Activated naive CD4-positive, alpha-beta T cell treated with Interleukin-2 at 50 U/mL for 16 hours (primary cell): ENCODE measurements around the gene SSH3.

Experiments
- DNase-seq: peaks from one replicate; pipeline ENCODE4 v3.0.0-alpha.2; 2020

The SSH3 gene, protein sequence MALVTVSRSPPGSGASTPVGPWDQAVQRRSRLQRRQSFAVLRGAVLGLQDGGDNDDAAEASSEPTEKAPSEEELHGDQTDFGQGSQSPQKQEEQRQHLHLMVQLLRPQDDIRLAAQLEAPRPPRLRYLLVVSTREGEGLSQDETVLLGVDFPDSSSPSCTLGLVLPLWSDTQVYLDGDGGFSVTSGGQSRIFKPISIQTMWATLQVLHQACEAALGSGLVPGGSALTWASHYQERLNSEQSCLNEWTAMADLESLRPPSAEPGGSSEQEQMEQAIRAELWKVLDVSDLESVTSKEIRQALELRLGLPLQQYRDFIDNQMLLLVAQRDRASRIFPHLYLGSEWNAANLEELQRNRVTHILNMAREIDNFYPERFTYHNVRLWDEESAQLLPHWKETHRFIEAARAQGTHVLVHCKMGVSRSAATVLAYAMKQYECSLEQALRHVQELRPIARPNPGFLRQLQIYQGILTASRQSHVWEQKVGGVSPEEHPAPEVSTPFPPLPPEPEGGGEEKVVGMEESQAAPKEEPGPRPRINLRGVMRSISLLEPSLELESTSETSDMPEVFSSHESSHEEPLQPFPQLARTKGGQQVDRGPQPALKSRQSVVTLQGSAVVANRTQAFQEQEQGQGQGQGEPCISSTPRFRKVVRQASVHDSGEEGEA

DNA sequence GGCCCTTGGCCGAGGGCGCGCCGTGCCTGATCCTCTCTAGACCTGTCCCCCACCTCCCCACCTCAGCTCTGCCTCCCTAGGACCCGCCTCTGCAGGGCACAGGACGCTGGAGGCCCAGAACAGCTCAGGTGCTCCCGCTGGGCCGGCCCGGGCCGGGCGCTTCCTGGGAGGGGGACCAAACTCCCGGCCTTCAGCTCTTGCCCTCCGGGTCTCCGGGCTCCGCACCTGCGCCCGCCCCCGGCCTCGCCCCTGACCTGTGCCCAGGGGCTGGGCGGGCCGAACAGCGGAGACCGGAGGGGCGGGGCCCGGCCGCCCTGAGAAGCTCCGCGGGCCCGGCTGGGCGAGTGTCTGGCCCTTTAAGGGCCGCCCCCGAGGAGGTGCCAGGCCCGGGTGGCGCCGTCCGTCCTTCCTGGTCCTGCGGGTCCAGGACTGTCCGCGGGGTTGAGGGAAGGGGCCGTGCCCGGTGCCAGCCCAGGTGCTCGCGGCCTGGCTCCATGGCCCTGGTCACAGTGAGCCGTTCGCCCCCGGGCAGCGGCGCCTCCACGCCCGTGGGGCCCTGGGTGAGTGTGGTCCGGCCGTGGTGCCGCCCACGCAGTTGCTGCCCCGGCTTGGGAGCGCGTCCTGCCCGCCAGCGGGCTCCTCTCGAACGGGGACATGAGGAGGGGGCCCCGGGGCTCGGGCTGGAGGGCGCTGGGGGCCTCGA lies at the start of gene SSH3:
Gene SSH3, plus strand, starts transcription at position 399 of the 703 bp plus-strand sequence. Its CDS starts 96 bp downstream, at position 495.
- DNase-seq: peak; percentile 59

DNA sequence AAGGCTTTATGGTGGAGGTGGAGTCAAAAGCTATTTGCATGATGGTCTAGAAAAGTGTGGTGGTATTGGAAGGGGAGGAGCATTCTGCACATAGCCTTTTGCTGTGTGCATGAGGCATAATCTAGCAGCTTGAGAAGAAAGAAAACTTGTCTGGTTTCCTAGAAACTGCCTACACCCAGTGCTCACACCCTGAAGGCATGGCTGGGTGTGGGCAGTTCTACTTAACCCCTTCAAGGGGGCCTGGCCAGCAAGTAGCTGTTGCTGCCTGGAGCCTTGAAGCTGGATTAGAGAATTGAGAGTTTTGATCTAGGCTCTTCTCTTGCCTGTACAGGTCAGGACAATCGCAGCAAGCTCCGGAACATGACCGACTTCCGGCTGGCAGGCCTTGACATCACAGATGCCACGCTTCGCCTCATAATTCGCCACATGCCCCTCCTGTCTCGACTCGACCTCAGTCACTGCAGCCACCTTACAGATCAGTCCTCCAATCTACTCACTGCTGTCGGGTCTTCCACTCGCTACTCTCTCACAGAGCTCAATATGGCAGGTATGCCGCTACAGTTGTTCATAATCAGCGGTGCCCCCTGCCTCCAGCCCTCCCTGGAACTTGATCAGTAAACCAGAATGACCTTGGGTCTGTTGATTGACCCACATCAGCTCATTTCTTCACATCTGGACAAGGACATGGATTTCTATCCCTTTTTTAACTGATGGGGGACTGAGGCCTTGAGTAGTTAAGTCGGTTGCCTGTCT lies 49.3 kb upstream of the SSH3 start:
- DNase-seq: no peak

DNA sequence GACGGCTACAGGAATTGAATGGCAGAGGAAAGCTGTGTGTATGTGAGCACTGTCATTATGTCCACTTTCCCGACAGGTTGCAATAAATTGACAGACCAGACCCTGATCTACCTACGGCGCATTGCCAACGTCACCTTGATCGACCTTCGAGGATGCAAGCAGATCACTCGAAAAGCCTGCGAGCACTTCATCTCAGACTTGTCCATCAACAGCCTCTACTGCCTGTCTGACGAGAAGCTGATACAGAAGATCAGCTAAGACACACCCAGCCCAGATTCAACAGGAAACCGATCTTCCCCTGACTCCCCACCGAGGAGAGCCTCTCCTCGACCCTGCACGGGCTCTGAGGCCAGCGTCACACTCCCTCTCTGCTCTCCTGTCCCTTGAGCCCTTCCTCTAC lies 48.5 kb upstream of the SSH3 start:
- no peak for DNase-seq

DNA sequence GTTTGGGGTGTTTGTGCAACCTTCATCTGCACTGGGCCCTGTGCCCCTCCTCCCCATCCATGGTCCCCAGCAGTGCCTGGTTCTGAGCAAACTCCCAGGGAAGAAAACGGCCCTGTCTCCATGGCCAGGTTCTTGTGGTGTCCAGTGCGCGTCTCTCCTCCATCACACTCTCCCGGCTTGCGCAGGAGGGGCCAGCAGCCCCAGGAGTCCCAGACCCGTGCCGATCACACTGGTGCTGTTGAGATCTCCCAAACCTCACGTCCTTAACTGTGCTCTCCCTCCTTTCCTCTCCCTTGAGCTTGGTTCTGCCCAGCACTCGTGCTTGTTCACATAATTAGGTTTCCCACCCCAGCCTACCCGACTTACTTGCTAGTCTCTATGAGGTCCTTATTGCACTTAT lies 48.0 kb upstream of the SSH3 start:
- DNase-seq: no peak

DNA sequence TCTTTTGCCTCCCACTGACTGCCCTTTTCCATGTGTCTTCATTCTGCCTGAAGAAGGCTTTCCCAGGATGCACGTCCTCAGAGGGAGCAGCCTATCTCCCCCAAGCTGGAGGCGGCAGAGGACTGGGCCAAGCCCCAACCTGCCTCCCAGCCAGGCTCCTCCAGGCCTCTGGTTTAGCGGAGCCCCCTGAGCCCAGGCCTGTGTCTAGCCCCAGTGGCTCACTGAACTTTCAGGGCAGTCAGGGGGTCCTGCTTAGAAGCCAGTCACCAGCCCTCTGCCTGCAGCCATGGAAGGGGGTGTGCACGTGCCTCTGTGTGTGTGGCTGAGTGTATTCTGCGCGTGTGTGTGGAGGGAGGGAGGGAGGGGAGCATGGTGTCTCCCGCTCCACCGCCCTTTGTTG lies 47.5 kb upstream of the SSH3 start:
- DNase-seq: no peak

DNA sequence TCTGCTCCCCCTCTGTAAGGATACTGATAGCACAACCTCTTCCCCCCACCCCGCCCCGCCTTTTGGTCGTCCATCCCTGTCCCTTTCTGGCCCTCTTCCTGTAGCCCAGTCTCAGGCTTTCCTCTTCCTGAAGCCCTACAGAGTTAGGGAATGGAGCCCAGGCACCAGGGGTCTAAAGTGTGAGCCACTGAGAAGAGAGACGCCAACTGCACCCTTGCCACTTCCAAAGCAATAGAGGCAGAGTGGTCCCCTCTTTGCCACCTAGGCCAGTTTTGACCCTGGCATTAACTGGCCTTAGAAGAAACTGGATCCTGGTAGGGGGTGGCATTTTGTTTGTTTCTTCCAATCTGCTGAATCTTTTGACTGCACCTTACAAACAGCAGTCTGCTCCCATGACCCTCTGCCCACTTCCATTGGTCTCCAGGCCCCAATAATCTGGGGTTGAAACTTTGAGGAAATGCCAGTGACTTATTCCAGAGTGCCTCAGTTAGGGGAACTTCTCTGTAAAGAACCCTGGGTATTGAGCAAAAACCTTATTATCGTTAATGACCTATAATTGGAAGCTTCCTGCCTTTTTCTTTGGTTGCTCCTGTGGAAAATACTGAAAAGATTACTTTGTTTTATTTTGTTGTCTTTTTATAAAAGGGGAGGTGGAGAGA lies 46.7 kb upstream of the SSH3 start:
- DNase-seq: no peak

DNA sequence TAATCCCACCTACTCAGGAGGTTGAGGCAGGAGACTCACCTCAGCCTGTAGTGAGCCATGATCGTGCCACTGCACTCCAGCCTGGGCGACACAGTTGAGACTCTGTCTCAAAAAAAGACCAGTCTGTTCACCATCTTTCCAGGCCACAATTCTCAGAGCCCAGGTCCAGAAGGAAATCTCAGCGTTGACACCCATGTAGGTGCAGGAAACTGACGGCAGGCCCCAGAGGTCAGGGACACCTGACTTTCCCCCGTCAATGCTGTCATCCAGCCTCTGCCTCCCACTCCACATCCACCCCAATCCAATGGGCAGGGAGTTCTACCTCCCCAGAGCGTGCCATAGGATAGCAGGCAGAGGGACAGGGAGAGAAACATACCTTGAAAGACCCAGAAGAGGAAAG lies 42.9 kb upstream of the SSH3 start:
- no peak for DNase-seq

DNA sequence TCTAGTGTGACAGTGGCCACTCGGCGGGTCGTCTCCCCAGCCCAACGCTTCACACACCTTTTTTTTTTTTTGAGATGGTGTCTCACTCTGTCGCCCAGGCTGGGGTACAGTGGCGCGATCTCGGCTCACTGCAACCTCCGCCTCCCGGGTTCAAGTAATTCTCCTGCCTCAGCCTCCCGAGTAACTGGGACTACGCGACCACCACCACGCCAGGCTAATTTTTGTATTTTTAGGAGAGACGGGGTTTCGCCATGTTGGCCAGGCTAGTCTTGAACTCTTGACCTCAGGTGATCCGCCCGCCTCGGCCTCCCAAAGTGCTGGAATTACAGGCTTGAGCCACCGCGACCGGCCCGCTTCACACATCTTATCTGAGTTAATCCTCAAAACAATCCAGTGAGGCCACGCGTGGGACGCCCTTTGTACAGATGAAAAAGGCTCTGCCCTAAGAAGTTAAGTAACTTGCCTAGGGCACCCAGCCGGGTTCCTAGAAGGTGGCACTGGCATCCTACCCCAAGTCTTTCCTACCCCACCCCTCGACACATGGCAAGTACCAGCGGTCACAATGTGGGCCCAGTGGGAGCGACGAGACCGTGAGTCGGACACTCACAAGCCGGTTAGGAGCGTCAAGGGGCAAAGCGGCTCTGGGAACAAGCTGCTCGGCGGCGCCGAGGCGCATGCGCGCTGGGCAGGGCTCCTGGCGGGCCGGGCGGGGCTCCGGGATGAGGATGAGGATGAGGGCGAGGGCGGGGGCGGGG lies 42.3 kb upstream of the SSH3 start:
- peak; percentile 44 for DNase-seq

DNA sequence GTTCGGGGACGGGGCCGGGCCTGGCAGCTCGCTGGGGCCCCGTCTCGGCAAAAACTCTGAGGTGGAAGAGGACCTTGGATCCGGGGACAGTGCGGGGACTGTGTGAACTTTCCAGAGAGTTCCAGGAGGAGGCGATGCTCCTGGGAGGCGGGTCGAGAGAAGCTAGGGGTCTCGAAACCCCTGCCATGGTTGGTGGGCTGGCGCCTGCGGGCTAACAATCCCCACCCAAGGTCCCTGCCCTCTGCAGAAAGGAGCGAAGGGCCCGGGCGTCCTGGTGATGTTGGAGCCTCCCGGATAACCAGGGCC lies 41.7 kb upstream of the SSH3 start:
- DNase-seq: no peak

DNA sequence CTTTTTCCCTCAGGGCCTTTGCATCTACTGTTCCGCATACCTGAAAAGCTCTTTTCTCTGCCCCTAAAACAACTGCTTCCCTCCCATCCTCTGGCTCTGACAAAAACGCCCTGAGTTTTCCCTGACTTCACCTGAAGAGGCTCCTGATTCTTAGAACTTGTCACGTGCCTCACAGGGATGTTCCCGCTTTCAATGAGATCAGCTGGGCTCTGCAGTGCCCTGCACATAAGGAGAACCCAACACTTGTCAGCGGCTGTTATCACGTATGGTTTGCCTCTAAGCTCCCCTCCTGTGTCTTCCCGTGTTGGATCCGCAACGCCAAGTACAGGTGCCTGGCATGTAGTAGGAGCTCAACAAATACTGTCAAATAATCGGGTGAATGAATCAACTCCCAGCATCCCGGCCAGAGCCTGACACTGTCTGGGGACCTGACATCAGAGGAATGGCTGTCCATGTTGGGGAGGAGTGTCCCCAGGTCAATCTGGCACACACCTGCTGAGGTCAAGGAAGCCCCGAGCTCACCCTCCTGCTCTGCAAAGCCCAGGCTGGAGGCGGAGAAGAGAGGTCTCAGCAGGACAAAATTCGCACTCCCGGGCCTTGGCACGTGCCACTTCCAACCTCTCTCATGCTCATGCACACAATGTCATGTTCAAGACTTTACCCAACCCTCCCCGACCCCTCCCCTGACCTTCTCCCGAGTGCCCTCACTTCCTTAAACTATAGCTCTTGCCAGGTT lies 41.2 kb upstream of the SSH3 start:
- DNase-seq: no peak

DNA sequence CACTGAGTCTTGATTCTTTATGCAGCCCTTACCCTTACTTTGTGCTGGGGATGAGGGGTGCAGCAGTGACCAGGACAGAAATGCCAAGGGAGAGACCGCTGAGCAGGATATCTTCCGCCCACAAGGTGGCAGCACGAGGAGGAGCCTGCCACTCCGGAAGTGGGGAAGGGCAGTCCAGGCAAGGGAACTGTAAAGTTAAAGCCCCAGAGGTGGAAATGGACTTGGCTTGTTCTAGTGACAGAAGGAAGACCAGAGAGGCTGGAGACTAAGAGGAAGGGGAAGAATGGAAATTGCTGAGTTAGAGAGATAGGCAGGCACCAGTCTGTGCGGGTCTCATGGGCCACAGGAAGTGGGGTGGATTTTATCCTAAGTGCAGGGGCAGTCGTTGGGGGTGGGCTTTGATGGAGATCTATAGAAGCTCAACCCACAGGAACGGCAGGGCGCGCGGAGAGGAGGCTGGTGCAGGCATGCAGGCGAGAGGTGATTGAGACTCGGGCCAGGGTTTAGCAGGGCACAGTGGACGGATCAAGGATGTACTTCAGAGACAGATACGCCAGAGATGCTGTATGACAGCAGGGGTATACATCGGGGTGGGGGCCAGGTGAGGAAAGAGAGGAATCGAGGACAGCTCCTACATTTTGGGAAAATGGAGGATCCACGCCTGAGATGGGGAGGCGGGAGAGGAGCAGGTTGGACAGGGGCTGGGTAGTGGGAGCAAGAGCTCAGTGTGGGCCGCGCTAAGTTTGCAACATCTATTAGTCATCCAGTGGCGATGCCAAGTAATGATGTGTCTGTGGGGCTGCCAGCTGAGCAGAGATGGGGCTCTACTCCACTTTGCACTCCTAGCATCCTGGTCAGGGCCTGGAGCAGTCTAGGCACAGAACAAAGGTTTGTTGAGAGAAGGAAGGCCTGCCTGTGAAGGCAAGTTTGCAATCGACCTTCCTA lies 40.3 kb upstream of the SSH3 start:
- peak; percentile 75 for DNase-seq

DNA sequence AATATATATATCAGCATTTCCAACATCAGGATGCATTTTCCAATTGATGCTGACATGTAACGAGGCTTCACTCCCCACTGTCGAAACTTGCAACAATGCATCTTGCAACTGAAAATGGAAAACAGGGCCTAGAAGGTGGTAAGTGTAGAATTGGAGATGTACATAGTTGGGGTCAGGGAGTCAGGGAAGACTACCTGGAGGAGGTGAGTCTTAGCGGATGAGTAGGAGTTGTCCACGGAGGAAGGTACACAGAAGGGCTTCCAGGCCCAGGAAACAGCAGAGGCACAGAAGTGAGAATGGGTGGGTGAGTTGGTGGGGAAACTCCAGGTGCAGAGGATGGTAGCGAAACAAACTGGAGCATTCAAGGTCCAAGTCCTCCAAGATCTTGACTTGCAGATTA lies 39.1 kb upstream of the SSH3 start:
- no peak for DNase-seq

DNA sequence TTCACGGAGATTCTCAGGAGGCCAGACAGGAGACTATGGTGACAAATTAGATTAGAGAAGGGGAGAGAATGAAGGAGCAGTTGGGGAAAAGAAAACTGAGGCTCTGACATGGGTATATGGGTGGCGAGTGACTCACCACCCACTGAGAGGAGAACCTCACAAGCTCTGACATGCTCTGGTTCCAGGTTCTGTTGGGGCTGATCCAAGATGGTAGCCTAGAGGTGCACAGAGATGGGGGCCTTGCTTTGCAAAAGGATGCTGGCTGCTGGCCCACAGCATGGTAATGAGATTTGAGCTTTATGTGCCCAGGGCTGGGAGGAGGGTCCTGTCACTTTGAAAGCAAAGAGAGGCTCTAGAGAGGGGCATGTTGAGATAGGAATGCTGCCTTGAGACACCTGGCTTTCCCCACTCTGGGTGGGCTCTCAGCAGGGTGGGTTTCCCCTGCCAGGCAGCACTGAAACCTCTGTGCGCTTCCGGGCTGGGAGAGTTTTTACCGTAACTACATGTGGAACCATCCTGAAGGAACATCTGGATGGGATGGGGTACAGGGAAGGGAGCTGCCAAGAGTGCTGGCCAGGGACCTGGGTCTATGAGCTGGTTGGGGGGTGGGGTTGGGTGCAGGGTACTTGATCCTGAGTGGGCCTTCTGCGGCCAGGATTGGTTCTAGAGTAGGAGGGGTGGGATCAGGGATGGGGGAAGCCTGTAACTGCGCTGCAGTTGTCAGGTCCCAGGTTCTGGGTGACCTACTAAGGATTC lies 38.3 kb upstream of the SSH3 start:
- DNase-seq: no peak

DNA sequence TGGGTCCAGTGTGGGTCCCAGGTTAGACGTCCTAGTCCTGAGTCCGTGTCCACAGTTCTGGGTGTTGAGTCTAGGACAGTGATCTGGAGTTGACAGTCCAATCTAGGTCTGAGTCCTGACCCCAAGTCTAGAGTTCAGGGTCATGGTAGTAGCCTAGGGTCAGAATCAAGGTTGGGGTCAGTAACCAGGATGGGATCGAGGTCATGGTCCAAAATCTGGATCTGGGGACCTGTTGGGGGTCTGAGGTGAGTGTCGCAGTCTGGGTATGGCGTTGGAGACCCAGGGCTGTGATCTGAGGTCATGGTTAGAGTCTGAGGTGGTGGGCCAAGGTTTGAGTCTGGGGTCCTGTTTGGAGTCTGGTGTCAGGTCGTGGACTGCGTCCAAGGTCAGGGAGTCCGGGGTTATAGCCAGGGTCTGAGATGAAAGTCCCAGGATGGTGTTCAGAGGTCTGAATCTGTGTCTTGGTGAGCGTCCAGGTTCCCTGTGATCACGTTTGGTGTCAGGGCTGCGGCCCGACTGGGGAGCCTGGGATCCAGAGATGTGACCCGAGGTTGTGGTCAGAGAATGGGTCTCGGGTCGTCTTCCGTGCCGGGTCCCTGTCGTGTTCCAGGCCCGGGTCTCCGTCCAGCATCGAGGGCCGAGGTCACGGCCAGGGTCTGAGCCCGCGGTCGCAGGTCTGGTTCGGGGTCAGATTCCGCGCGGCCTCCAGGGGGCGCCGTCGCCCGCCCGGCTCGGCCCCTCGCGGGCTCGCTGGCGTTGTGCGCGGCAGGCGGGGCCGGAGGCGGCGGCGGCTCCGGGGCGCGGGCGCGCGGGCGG lies 37.5 kb upstream of the SSH3 start:
- DNase-seq: peak; percentile 81

DNA sequence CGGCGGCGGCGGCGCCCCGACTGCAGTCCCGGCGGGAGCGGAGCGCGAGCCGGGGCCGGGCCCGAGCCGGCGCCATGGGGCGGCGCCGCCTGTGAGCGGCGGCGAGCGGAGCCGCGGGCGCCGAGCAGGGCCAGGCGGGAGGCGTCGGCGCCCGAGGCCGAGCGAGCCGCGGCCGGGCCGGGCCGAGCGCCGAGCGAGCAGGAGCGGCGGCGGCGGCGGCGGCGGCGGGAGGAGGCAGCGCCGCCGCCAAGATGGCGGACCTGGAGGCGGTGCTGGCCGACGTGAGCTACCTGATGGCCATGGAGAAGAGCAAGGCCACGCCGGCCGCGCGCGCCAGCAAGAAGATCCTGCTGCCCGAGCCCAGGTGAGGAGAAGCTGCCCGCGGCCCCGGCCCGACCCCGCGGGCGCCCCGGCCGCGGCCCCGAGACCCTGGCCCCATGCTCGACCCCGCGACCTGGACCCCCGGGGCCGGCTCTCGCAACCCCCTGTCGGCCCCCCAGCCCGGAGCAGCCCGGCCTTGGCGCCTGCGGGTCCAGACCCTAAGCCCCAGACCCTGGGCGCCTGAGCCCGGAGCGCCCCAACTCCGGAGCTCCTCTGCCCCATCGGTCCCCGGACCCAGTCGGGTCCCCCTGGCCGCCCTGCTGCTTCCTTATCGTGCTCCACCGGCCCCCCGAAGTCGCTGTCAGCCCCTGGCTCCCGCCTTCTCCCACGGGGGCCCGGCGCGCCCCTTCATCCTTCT lies 36.7 kb upstream of the SSH3 start, which contains the start of gene GRK2:
Gene GRK2, plus strand, starts transcription at position 25 of the 739 bp plus-strand sequence. Its CDS starts 227 bp downstream, at position 252.
- DNase-seq: peak; percentile 48

DNA sequence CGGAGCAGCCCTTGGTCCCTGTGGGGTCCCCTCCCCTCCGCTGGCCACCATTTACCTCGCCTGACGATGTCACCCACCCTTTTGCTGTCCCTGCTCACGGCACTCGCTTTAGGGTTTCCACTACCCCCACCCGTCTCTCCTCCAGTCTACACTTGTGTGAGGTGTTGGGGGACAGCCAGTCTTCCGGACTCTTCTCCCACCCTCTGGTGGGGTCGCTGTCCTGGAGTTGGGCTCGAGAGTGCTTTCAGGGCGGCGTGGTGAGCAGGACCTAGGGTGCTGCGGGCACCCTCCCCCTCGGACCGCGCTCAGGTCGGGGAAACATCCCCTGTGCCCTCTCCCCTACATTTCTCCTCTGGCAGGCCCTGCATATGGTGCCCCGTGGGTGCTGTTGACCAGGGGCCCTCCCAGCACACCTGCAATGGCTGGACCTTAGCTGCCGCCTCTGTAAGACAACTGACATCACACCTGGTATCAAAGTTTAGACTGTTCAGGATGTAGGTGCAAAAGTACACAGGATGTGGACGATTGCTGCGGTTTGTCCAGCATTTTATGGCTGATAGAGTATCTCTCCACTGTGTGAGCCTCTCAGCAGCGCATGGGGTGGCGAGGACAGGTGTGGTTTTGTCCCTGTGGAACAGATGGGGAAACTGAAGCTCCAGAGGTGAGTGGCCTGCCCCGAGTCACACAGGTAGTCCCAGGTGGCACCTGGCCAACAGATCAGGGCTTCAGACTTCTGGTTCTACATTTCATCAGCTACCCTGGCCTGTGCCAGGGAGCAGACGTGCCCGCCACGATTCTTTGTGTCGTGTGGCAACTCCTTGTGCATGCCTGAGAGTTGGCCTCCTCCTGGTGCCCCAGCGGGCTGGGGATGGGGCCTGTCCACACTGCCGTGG lies 35.9 kb upstream of the SSH3 start:
- DNase-seq: peak; percentile 33
